IPS-20b (cell line): Measurements from ENCODE around the gene TEX11.
"Not testable (repeated sequence)": the region's sequence is repeated elsewhere in the genome, so short reads cannot be mapped to it uniquely, and the experiment has no call there.

Source experiments
- H3K27ac ChIP-seq: one replicate; pipeline ENCODE4 v1.5.1; 2013; ENCODE audit warnings: low read length
- H3K27me3 ChIP-seq: 2 replicates; pipeline ENCODE4 v1.6.1; 2013; ENCODE audit warnings: mild to moderate bottlenecking, low read length, inconsistent platforms; ENCODE audit not compliant: insufficient read depth
- H3K36me3 ChIP-seq: 2 replicates; pipeline ENCODE4 v1.6.1; 2013; ENCODE audit warnings: low read depth, mild to moderate bottlenecking, inconsistent platforms, low read length, moderate library complexity; ENCODE audit not compliant: insufficient read depth
- H3K4me1 ChIP-seq: 2 replicates; pipeline ENCODE4 v1.6.1; 2013; ENCODE audit warnings: mild to moderate bottlenecking, control low read depth, inconsistent platforms, low read length, moderate library complexity; ENCODE audit not compliant: insufficient read depth
- H3K4me3 ChIP-seq: 2 replicates; pipeline ENCODE4 v1.5.1; 2013; ENCODE audit warnings: mild to moderate bottlenecking, low read length, inconsistent platforms
- H3K9ac ChIP-seq: 2 replicates; pipeline ENCODE4 v1.6.1; 2013; ENCODE audit warnings: low read depth, mild to moderate bottlenecking, inconsistent platforms, low read length, moderate library complexity
- H3K9me3 ChIP-seq: 2 replicates; pipeline ENCODE4 v1.6.1; 2013; ENCODE audit warnings: mild to moderate bottlenecking, low read depth, low read length, inconsistent platforms; ENCODE audit not compliant: insufficient read depth

Gene TEX11

DNA sequence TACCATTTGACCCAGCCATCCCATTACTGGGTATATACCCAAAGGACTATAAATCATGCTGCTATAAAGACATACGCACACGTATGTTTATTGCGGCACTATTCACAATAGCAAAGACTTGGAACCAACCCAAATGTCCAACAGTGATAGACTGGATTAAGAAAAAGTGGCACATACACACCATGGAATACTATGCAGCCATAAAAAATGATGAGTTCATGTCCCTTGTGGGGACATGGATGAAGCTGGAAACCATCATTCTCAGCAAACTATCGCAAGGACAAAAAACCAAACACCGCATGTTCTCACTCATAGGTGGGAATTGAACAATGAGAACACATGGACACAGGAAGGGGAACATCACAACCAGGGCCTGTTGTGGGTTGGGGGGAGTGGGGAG is 174.7 kb downstream of the TEX11 start:
- not testable (repeated sequence) for H3K4me3 ChIP-seq, H3K27me3 ChIP-seq, H3K36me3 ChIP-seq, H3K27ac ChIP-seq, H3K4me1 ChIP-seq, H3K9ac ChIP-seq, H3K9me3 ChIP-seq

DNA sequence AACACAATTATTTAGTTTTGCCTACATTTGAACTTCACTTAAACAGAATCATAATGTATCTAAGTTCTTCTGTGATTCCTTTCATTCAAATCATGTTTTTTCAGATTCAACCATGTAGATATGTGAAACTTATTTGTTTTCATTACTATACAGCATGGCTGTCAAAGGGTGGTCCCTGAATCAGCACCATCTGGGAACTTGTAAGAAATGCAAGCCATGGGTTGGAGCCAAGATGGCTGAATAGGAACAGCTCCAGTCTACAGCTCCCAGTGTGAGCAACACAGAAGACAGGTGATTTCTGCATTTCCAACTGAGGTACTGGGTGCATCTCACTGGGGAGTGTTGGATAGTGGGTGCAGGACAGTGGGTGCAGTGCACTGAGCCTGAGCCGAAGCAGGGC is 180.6 kb downstream of the TEX11 start:
- H3K4me1 ChIP-seq, H3K36me3 ChIP-seq, H3K9me3 ChIP-seq, H3K9ac ChIP-seq, H3K27ac ChIP-seq, H3K27me3 ChIP-seq, H3K4me3 ChIP-seq: not testable (repeated sequence)

DNA sequence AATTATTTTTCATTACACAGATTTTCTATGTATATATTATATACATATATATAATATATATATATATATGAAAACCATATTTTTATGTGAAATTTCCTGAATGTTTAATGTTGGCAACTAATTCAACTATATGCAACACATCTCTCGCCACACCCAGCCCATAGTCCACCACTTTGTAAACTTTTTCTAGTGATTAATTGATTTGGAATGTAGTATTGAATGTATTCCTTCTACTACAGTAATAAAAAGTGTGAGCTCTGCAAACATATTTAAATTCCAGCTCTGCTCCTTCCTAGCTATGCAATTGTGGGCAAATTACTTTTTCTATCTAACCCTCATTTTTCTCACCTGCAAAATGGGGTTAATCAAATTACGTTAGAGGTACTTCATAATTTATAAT is 187.8 kb downstream of the TEX11 start:
- H3K27ac ChIP-seq: no peak overlapping the region
- H3K4me1 ChIP-seq: no peaks in the 10 kb centered on the region
- H3K9me3 ChIP-seq: no peaks in the 10 kb centered on the region
- H3K4me3 ChIP-seq: no peak overlapping the region
- H3K27me3 ChIP-seq: no peaks in the 10 kb centered on the region
- no peak overlapping the region for H3K9ac ChIP-seq
- no peaks in the 10 kb centered on the region for H3K36me3 ChIP-seq

DNA sequence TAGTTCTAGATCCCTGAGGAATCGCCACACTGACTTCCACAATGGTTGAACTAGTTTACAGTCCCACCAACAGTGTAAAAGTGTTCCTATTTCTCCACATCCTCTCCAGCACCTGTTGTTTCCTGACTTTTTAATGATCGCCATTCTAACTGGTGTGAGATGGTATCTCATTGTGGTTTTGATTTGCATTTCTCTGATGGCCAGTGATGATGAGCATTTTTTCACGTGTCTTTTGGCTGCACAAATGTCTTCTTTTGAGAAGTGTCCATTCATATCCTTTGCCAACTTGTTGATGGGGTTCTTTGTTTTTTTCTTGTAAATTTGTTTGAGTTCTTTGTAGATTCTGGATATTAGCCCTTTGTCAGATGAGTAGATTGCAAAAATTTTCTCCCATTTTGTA is 197.2 kb downstream of the TEX11 start:
- H3K36me3 ChIP-seq, H3K4me1 ChIP-seq, H3K27me3 ChIP-seq, H3K9ac ChIP-seq, H3K9me3 ChIP-seq, H3K4me3 ChIP-seq, H3K27ac ChIP-seq: not testable (repeated sequence)

DNA sequence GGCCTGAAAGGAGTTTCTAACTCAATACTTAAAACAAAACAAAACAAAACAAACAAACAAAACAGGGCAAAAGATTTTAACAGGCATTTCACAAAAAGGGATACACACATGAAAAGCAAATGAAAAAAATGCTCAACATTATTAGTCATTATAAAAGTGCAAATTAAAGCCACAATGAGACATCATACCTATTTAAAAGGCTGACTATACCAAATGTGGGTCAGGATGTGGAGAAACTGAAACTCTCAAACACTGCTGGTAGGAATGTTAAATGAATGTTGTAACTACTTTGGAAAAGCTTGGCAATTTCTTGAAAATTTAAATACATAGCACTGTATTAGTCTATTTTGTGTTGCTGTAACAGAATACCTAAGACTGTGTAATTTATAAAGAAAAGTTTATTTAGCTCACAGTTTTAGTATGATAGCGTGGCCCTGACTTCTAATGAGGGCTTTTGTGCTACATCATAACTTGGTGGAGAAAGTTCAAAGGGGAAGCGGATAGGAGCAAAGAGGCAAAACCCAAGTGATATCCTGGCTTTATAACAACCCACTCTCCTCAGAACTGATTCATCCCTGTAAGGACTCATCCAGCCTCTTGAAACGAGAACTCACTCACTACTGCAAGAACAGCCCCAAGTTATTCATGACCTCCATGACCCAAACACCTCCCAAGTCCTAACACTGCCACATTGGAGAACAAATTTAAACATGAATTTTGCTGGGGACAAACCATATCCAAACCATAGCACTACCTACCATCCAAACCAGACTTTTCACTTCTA is 214.0 kb downstream of the TEX11 start:
- no peaks in the 10 kb centered on the region for H3K36me3 ChIP-seq
- H3K4me3 ChIP-seq: no peak overlapping the region
- H3K27ac ChIP-seq: no peak overlapping the region
- no peaks in the 10 kb centered on the region for H3K9me3 ChIP-seq
- H3K9ac ChIP-seq: no peak overlapping the region
- no peaks in the 10 kb centered on the region for H3K4me1 ChIP-seq
- no peaks in the 10 kb centered on the region for H3K27me3 ChIP-seq

DNA sequence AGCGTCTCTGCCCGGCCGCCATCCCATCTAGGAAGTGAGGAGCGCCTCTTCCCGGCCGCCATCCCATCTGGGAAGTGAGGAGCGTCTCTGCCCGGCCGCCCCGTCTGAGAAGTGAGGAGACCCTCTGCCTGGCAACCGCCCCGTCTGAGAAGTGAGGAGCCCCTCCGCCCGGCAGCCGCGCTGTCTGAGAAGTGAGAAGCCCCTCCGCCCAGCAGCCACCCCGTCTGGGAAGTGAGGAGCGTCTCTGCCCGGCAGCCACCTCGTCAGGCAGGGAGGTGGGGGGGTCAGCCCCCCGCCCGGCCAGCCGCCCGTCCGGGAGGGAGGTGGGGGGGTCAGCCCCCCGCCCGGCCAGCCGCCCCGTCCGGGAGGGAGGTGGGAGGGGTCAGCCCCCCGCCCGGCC is 229.1 kb downstream of the TEX11 start:
- not testable (repeated sequence) for H3K27ac ChIP-seq, H3K4me3 ChIP-seq, H3K27me3 ChIP-seq, H3K4me1 ChIP-seq, H3K36me3 ChIP-seq, H3K9ac ChIP-seq, H3K9me3 ChIP-seq

DNA sequence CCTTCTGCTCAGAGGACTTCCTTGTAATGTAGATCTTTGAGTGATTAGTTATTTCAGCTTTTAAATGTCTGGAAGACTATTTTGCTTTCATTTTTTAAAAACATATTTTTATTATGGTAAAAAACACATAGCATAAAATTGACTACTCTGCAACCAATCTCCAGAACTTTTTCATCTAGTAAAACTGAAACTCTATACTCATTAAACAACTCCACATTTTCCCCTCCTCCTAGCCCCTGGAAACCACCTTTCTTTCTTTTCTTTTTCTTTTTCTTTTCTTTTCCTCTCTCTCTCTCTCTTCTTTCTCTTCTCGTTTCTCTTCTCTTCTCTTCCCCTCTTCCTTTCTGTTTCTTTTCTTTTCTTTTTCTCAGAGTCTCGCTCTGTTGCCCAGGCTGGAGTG is 233.2 kb downstream of the TEX11 start:
- H3K9me3 ChIP-seq: no peaks in the 10 kb centered on the region
- H3K4me1 ChIP-seq: no peaks in the 10 kb centered on the region
- H3K36me3 ChIP-seq: no peaks in the 10 kb centered on the region
- H3K4me3 ChIP-seq: no peak overlapping the region
- no peaks in the 10 kb centered on the region for H3K27me3 ChIP-seq
- no peak overlapping the region for H3K9ac ChIP-seq
- H3K27ac ChIP-seq: no peak overlapping the region

DNA sequence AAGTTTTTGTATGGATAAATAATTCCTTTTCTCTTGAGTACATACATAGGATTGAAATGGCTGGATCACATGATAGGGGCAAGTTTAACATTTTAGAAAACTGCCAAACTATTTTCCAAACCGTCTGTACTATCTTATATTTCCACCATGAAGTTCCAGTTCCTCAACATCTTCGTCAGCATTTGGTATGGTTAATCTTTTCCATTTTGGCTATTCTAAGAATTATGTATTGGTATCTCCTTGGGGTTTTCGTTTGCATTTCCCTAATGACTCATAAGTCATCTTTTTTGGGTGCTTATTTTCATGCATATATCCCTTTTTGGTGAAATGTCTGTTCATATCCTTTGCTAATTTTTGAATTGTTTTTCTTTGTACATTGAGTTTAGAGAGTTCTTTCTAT is 236.2 kb downstream of the TEX11 start:
- no peaks in the 10 kb centered on the region for H3K9me3 ChIP-seq
- no peaks in the 10 kb centered on the region for H3K36me3 ChIP-seq
- H3K4me3 ChIP-seq: no peak overlapping the region
- H3K4me1 ChIP-seq: no peaks in the 10 kb centered on the region
- H3K9ac ChIP-seq: no peak overlapping the region
- H3K27ac ChIP-seq: no peak overlapping the region
- no peaks in the 10 kb centered on the region for H3K27me3 ChIP-seq

DNA sequence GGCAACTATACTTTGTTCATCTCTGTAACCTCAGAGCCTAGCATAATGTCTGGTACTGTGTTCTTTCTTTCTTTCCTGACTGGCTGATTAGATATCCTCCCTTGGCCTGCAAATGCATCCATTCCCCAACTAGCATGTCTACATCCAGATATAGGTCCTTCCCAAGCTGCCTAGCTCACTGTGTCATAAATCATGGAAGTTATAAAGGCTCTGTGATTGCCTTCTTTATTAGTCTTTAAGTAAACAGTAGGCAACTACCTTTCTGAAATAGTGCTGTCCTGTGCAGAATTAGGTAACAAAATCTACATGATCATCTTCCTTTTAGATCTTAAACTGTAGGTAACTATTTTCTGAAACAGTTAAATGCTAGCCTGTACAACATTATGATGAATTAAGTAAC is 239.4 kb downstream of the TEX11 start:
- H3K4me1 ChIP-seq: no peaks in the 10 kb centered on the region

DNA sequence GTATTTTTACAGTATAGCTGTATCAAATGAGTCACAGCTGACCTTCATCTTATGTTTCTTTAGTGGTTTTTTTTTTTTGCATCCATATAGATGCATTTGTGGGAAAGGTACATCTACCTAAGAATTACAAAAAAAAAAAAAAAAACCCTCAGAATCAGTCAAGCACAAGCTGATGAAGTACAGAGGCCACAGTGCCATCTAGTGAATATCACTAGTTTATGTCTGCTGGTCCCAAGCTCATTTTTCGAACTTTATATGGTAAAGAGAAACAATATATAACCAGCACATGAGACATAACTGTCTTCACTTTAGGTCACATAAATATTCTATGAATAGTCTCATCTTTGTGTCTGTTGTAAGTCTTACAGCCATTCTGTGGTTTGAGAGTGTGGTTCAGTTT is 243.8 kb downstream of the TEX11 start:
- no peaks in the 10 kb centered on the region for H3K4me1 ChIP-seq
- no peak overlapping the region for H3K9ac ChIP-seq
- H3K27me3 ChIP-seq: no peaks in the 10 kb centered on the region

More for the DNA sequence above, 239.4 kb downstream of the TEX11 start:
- H3K27me3 ChIP-seq: no peaks in the 10 kb centered on the region
- no peak overlapping the region for H3K27ac ChIP-seq
- H3K9me3 ChIP-seq: no peaks in the 10 kb centered on the region
- no peak overlapping the region for H3K4me3 ChIP-seq
- H3K36me3 ChIP-seq: no peaks in the 10 kb centered on the region
- H3K9ac ChIP-seq: no peak overlapping the region

DNA sequence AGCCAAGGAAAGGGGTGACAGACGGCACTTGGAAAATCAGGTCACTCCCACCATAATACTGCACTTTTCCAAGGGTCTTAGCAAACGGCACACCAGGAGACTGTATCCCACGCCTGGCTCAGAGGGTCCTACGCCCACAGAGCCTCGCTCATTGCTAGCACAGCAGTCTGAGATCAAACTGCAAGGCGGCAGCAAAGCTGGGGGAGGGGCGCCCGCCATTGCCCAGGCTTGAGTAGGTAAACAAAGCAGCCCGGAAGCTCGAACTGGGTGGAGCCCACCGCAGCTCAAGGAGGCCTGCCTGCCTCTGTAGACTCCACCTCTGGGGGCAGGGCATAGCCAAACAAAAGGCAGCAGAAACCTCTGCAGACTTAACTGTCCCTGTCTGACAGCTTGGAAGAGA is 247.4 kb downstream of the TEX11 start:
- H3K9ac ChIP-seq, H3K36me3 ChIP-seq, H3K9me3 ChIP-seq, H3K4me1 ChIP-seq, H3K27me3 ChIP-seq, H3K4me3 ChIP-seq, H3K27ac ChIP-seq: not testable (repeated sequence)

More for the DNA sequence above, 243.8 kb downstream of the TEX11 start:
- Histone ChIP-seq H3K27ac (no peak overlapping the region), H3K9me3 (no peaks in the 10 kb centered on the region), H3K36me3 (no peaks in the 10 kb centered on the region), H3K4me3 (no peak overlapping the region)

DNA sequence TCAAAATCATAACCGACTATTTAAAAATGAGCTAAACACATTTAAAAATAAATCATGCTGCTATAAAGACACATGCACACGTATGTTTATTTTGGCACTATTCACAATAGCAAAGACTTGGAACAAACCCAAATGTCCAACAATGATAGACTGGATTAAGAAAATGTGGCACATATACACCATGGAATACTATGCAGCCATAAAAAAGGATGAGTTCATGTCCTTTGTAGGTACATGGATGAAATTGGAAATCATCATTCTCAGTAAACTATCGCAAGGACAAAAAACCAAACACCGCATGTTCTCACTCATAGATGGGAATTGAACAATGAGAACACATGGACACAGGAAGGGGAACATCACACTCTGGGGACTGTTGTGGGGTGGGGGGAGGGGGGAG is 251.0 kb downstream of the TEX11 start:
- H3K9ac ChIP-seq, H3K9me3 ChIP-seq, H3K27ac ChIP-seq, H3K36me3 ChIP-seq, H3K4me3 ChIP-seq, H3K27me3 ChIP-seq, H3K4me1 ChIP-seq: not testable (repeated sequence)
